ENCODE measurements around the gene AIRE. TPM values are rescaled to one million over a fixed set of nuclear protein-coding genes. Genes with fewer than 3 reads are reported as not detected.

The AIRE gene
- polyA plus RNA-seq, 1 donor from 2014 or later: not detected

DNA sequence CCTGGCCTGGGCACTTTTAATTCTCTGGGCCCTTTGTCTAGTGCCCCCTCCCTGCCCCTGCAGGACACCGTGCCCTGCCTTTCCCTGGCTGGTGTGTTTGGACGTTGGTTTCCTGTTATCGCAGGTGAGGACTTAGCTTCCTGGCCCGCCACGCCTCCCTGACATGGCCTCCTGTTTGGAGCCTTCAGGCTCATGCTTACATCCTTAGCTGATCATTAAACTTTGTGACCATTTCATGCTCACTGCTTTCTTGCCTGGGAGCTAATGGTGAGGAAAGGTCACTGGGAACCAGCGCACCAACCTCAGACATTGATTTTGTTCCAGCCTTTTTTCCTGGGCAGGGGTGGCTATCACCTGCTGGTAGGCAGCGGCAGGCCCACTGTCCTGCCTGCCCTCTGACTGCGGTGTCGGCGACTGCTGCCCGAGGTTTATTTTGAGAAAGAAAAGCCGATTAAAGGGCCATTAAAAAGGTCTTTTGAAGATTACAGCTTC is 17.9 kb downstream of the AIRE start:
- Histone ChIP-seq H3F3A (ENCODE audit: insufficient read depth, low read length, poor library complexity, severe bottlenecking) (no peaks in the 10 kb centered on the region), H3K9me3 (ENCODE audit: low read length) (no peaks in the 10 kb centered on the region), H3K27ac (ENCODE audit: low read length) (no peak overlapping the region), H3K4me2 (ENCODE audit: low read length) (no peak overlapping the region), H2AFZ (ENCODE audit: low read depth, low read length) (no peak overlapping the region), H4K20me1 (ENCODE audit: insufficient read depth) (no peaks in the 10 kb centered on the region), H3K9ac (ENCODE audit: low read length) (no peak overlapping the region), H3K27me3 (ENCODE audit: insufficient read depth, low read depth, low read length) (no peaks in the 10 kb centered on the region), H3K79me2 (replicated peaks; ENCODE audit: insufficient read depth, low read length) (no peaks in the 10 kb centered on the region), H3K36me3 (ENCODE audit: insufficient read depth, low read length) (no peaks in the 10 kb centered on the region), H3K9me2 (ENCODE audit: insufficient read depth, low read length) (no peaks in the 10 kb centered on the region), H3K4me3 (ENCODE audit: low read length) (no peak overlapping the region)
- TF ChIP-seq, protein P1, sequence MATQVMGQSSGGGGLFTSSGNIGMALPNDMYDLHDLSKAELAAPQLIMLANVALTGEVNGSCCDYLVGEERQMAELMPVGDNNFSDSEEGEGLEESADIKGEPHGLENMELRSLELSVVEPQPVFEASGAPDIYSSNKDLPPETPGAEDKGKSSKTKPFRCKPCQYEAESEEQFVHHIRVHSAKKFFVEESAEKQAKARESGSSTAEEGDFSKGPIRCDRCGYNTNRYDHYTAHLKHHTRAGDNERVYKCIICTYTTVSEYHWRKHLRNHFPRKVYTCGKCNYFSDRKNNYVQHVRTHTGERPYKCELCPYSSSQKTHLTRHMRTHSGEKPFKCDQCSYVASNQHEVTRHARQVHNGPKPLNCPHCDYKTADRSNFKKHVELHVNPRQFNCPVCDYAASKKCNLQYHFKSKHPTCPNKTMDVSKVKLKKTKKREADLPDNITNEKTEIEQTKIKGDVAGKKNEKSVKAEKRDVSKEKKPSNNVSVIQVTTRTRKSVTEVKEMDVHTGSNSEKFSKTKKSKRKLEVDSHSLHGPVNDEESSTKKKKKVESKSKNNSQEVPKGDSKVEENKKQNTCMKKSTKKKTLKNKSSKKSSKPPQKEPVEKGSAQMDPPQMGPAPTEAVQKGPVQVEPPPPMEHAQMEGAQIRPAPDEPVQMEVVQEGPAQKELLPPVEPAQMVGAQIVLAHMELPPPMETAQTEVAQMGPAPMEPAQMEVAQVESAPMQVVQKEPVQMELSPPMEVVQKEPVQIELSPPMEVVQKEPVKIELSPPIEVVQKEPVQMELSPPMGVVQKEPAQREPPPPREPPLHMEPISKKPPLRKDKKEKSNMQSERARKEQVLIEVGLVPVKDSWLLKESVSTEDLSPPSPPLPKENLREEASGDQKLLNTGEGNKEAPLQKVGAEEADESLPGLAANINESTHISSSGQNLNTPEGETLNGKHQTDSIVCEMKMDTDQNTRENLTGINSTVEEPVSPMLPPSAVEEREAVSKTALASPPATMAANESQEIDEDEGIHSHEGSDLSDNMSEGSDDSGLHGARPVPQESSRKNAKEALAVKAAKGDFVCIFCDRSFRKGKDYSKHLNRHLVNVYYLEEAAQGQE (IDR thresholded peaks at IDR 0.05; ENCODE audit: borderline replicate concordance): no peak
- no peak for TF ChIP-seq EZH2 (IDR thresholded peaks at IDR 0.05; ENCODE audit: borderline replicate concordance, insufficient read depth, low read length, poor library complexity, severe bottlenecking)
- TF ChIP-seq MXI1 (conservative IDR thresholded peaks at IDR 0.05; ENCODE audit: poor library complexity, severe bottlenecking): no peak
- no peak for TF ChIP-seq SMC3 (conservative IDR thresholded peaks at IDR 0.05; ENCODE audit: poor library complexity)
- TF ChIP-seq TAF1 (IDR thresholded peaks at IDR 0.05; ENCODE audit: low read depth): no peak
- TF ChIP-seq EP300 (conservative IDR thresholded peaks at IDR 0.05; ENCODE audit: poor library complexity, severe bottlenecking): no peak
- TF ChIP-seq RAD21 (conservative IDR thresholded peaks at IDR 0.05): no peak
- TF ChIP-seq POLR2AphosphoS5 (IDR thresholded peaks at IDR 0.05): no peak
- no peak for TF ChIP-seq CTCF (IDR thresholded peaks at IDR 0.05; ENCODE audit: poor library complexity, severe bottlenecking)

- H3K36me3 ChIP-seq (ENCODE audit: insufficient read depth, low read length): no peaks in the 10 kb centered on the region
- H3K4me2 ChIP-seq (ENCODE audit: low read length): no peak overlapping the region
- H3K4me3 ChIP-seq (ENCODE audit: low read length): no peak overlapping the region
- no peaks in the 10 kb centered on the region for H3K9me3 ChIP-seq (ENCODE audit: low read length)
- H4K20me1 ChIP-seq (ENCODE audit: insufficient read depth): no peaks in the 10 kb centered on the region
- H3K9ac ChIP-seq (ENCODE audit: low read length): no peak overlapping the region
- no peaks in the 10 kb centered on the region for H3K27me3 ChIP-seq (ENCODE audit: insufficient read depth, low read depth, low read length)
- H3K79me2 ChIP-seq (replicated peaks; ENCODE audit: insufficient read depth, low read length): no peaks in the 10 kb centered on the region
- H2AFZ ChIP-seq (ENCODE audit: low read depth, low read length): no peak overlapping the region
- no peak for TF ChIP-seq SMC3 (conservative IDR thresholded peaks at IDR 0.05; ENCODE audit: poor library complexity)
- H3K27ac ChIP-seq (ENCODE audit: low read length): no peak overlapping the region
- no peaks in the 10 kb centered on the region for H3K9me2 ChIP-seq (ENCODE audit: insufficient read depth, low read length)
- H3F3A ChIP-seq (ENCODE audit: insufficient read depth, low read length, poor library complexity, severe bottlenecking): no peaks in the 10 kb centered on the region
Measured at GRCh38 chr21:44304011-44304616, 18.4 kb downstream of the AIRE start.
